HG03565 (cell line): ENCODE data around the gene FOXN1.

ENCODE experiments used
- ATAC-seq: cut with Tn5 transposase; IDR thresholded peaks from one replicate; pipeline ENCODE4 v1.9.1; 2021; ENCODE audit warnings: mild to moderate bottlenecking, moderate library complexity; ENCODE audit not compliant: unreplicated experiment

The FOXN1 gene

GRCh38 chr17:28476076-28476865, 29.9 kb upstream of the FOXN1 start:
- no peak for ATAC-seq

- ATAC-seq: no peak
Measured at GRCh38 chr17:28477928-28478327, 28.2 kb upstream of the FOXN1 start.

- ATAC-seq: no peak
Measured at GRCh38 chr17:28478712-28479615, 27.2 kb upstream of the FOXN1 start.

GRCh38 chr17:28480278-28480677, 25.9 kb upstream of the FOXN1 start:
- no peak for ATAC-seq

- no peak for ATAC-seq
Measured at GRCh38 chr17:28480799-28481571, 25.2 kb upstream of the FOXN1 start.

- no peak for ATAC-seq
Measured at GRCh38 chr17:28482551-28483199, 23.5 kb upstream of the FOXN1 start.

GRCh38 chr17:28484296-28484695, 21.9 kb upstream of the FOXN1 start:
- ATAC-seq: peak; percentile 87

- ATAC-seq: no peak
Measured at GRCh38 chr17:28485049-28485448, 21.1 kb upstream of the FOXN1 start.

- no peak for ATAC-seq
Measured at GRCh38 chr17:28487881-28488532, 18.1 kb upstream of the FOXN1 start.

- no peak for ATAC-seq
Measured at GRCh38 chr17:28488533-28489276, 17.4 kb upstream of the FOXN1 start.

- ATAC-seq: no peak
Measured at GRCh38 chr17:28491286-28491685, 14.9 kb upstream of the FOXN1 start.

GRCh38 chr17:28491860-28492259, 14.3 kb upstream of the FOXN1 start:
- ATAC-seq: no peak

GRCh38 chr17:28492352-28493310, 13.5 kb upstream of the FOXN1 start:
- ATAC-seq: no peak

- no peak for ATAC-seq
Measured at GRCh38 chr17:28493460-28493859, 12.7 kb upstream of the FOXN1 start.

GRCh38 chr17:28494445-28495188, 11.5 kb upstream of the FOXN1 start:
- peak; percentile 40 for ATAC-seq

GRCh38 chr17:28495635-28496034, 10.5 kb upstream of the FOXN1 start:
- no peak for ATAC-seq

GRCh38 chr17:28497931-28498330, 8.2 kb upstream of the FOXN1 start:
- ATAC-seq: no peak
